ENCODE results near the gene DMD.

Gene DMD

GRCh38 chrX:32045149-32045548 lies 1166.2 kb downstream of the DMD start:
- Histone ChIP-seq H3K27me3 (ENCODE audit: insufficient read depth, low read length) (no peaks in the 10 kb centered on the region), H2BK120ac (ENCODE audit: insufficient read depth, low read length, poor library complexity) (no peak overlapping the region), H3K4ac (ENCODE audit: low read depth, low read length) (no peak overlapping the region), H2AK5ac (ENCODE audit: low read length) (no peak overlapping the region), H2BK5ac (ENCODE audit: low read depth, low read length, poor library complexity) (no peak overlapping the region), H4K12ac (ENCODE audit: low read depth, low read length) (no peak overlapping the region), H3K14ac (ENCODE audit: low read length) (no peak overlapping the region), H3K36me3 (ENCODE audit: control insufficient read depth in 1 of 2, insufficient read depth in 2 of 2, low read length in 2 of 2) (no peaks in the 10 kb centered on the region), H3K79me1 (ENCODE audit: low read length) (no peaks in the 10 kb centered on the region), H4K8ac (ENCODE audit: low read depth, low read length) (no peak overlapping the region), H3K9me3 (ENCODE audit: insufficient read depth, low read depth, low read length) (no peaks in the 10 kb centered on the region), H3K27ac (ENCODE audit: low read depth, low read length) (no peak overlapping the region), H3K4me3 (ENCODE audit: low read depth, low read length) (no peak overlapping the region), H3K9ac (ENCODE audit: low read length) (no peak overlapping the region), H3K18ac (ENCODE audit: low read length) (no peak overlapping the region), H2BK12ac (ENCODE audit: low read length) (no peak overlapping the region), H3K4me2 (ENCODE audit: low read length) (no peak overlapping the region), H2AFZ (ENCODE audit: insufficient read depth, low read length, poor library complexity) (no peak overlapping the region), H3K23ac (ENCODE audit: low read length) (no peak overlapping the region), H4K91ac (ENCODE audit: low read depth, low read length) (no peak overlapping the region), H3K4me1 (ENCODE audit: control insufficient read depth in 1 of 2, insufficient read depth in 2 of 2, low read length in 2 of 2) (no peaks in the 10 kb centered on the region), H3K79me2 (ENCODE audit: control insufficient read depth, insufficient read depth, low read length, poor library complexity) (no peaks in the 10 kb centered on the region)
- no CpG with 5 or more reads among the region's 4 CpGs for WGBS (ENCODE audit: extremely low coverage, insufficient coverage, insufficient read length)
- no peak for DNase-seq

GRCh38 chrX:32041181-32041580 lies 1170.2 kb downstream of the DMD start:
- Histone ChIP-seq H4K12ac (ENCODE audit: low read depth, low read length) (no peak overlapping the region), H3K9me3 (ENCODE audit: insufficient read depth, low read depth, low read length) (no peaks in the 10 kb centered on the region), H3K23ac (ENCODE audit: low read length) (no peak overlapping the region), H2BK120ac (ENCODE audit: insufficient read depth, low read length, poor library complexity) (no peak overlapping the region), H3K14ac (ENCODE audit: low read length) (no peak overlapping the region), H3K4me3 (ENCODE audit: low read depth, low read length) (no peak overlapping the region), H4K91ac (ENCODE audit: low read depth, low read length) (no peak overlapping the region), H3K27me3 (ENCODE audit: insufficient read depth, low read length) (no peaks in the 10 kb centered on the region), H3K4me2 (ENCODE audit: low read length) (no peak overlapping the region), H4K8ac (ENCODE audit: low read depth, low read length) (no peak overlapping the region), H3K4me1 (ENCODE audit: control insufficient read depth in 1 of 2, insufficient read depth in 2 of 2, low read length in 2 of 2) (no peaks in the 10 kb centered on the region), H3K27ac (ENCODE audit: low read depth, low read length) (no peak overlapping the region), H3K9ac (ENCODE audit: low read length) (no peak overlapping the region), H2BK5ac (ENCODE audit: low read depth, low read length, poor library complexity) (no peak overlapping the region), H3K79me2 (ENCODE audit: control insufficient read depth, insufficient read depth, low read length, poor library complexity) (no peaks in the 10 kb centered on the region), H3K4ac (ENCODE audit: low read depth, low read length) (no peak overlapping the region), H3K36me3 (ENCODE audit: control insufficient read depth in 1 of 2, insufficient read depth in 2 of 2, low read length in 2 of 2) (no peaks in the 10 kb centered on the region), H3K18ac (ENCODE audit: low read length) (no peak overlapping the region), H2BK12ac (ENCODE audit: low read length) (no peak overlapping the region), H2AK5ac (ENCODE audit: low read length) (no peak overlapping the region), H3K79me1 (ENCODE audit: low read length) (no peaks in the 10 kb centered on the region), H2AFZ (ENCODE audit: insufficient read depth, low read length, poor library complexity) (no peak overlapping the region)
- no CpG with 5 or more reads among the region's 4 CpGs for WGBS (ENCODE audit: extremely low coverage, insufficient coverage, insufficient read length)
- no peak for DNase-seq

- Histone ChIP-seq H3K4ac (ENCODE audit: low read depth, low read length) (no peak overlapping the region), H3K4me2 (ENCODE audit: low read length) (no peak overlapping the region), H3K9ac (ENCODE audit: low read length) (no peak overlapping the region), H2BK5ac (ENCODE audit: low read depth, low read length, poor library complexity) (no peak overlapping the region), H3K4me1 (ENCODE audit: control insufficient read depth in 1 of 2, insufficient read depth in 2 of 2, low read length in 2 of 2) (no peaks in the 10 kb centered on the region), H3K9me3 (ENCODE audit: insufficient read depth, low read depth, low read length) (no peaks in the 10 kb centered on the region), H4K12ac (ENCODE audit: low read depth, low read length) (no peak overlapping the region), H3K79me1 (ENCODE audit: low read length) (no peaks in the 10 kb centered on the region), H4K8ac (ENCODE audit: low read depth, low read length) (no peak overlapping the region), H2BK12ac (ENCODE audit: low read length) (no peak overlapping the region), H3K4me3 (ENCODE audit: low read depth, low read length) (no peak overlapping the region), H3K27ac (ENCODE audit: low read depth, low read length) (no peak overlapping the region), H2AFZ (ENCODE audit: insufficient read depth, low read length, poor library complexity) (no peak overlapping the region), H3K18ac (ENCODE audit: low read length) (no peak overlapping the region), H3K36me3 (ENCODE audit: control insufficient read depth in 1 of 2, insufficient read depth in 2 of 2, low read length in 2 of 2) (no peaks in the 10 kb centered on the region), H3K14ac (ENCODE audit: low read length) (no peak overlapping the region), H2AK5ac (ENCODE audit: low read length) (no peak overlapping the region), H3K79me2 (ENCODE audit: control insufficient read depth, insufficient read depth, low read length, poor library complexity) (no peaks in the 10 kb centered on the region), H4K91ac (ENCODE audit: low read depth, low read length) (no peak overlapping the region), H2BK120ac (ENCODE audit: insufficient read depth, low read length, poor library complexity) (no peak overlapping the region), H3K23ac (ENCODE audit: low read length) (no peak overlapping the region), H3K27me3 (ENCODE audit: insufficient read depth, low read length) (no peaks in the 10 kb centered on the region)
- no CpG with 5 or more reads among the region's 3 CpGs for WGBS (ENCODE audit: extremely low coverage, insufficient coverage, insufficient read length)
- DNase-seq = no peak
Measured at GRCh38 chrX:32026772-32027171, 1184.6 kb downstream of the DMD start.

- Histone ChIP-seq H3K79me1 (ENCODE audit: low read length) (no peaks in the 10 kb centered on the region), H3K36me3 (ENCODE audit: control insufficient read depth in 1 of 2, insufficient read depth in 2 of 2, low read length in 2 of 2) (no peaks in the 10 kb centered on the region), H3K27ac (ENCODE audit: low read depth, low read length) (no peak overlapping the region), H3K23ac (ENCODE audit: low read length) (no peak overlapping the region), H3K14ac (ENCODE audit: low read length) (no peak overlapping the region), H3K9me3 (ENCODE audit: insufficient read depth, low read depth, low read length) (no peaks in the 10 kb centered on the region), H4K12ac (ENCODE audit: low read depth, low read length) (no peak overlapping the region), H3K79me2 (ENCODE audit: control insufficient read depth, insufficient read depth, low read length, poor library complexity) (no peaks in the 10 kb centered on the region), H2AFZ (ENCODE audit: insufficient read depth, low read length, poor library complexity) (no peak overlapping the region), H2AK5ac (ENCODE audit: low read length) (no peak overlapping the region), H4K91ac (ENCODE audit: low read depth, low read length) (no peak overlapping the region), H2BK5ac (ENCODE audit: low read depth, low read length, poor library complexity) (no peak overlapping the region), H2BK12ac (ENCODE audit: low read length) (no peak overlapping the region), H4K8ac (ENCODE audit: low read depth, low read length) (no peak overlapping the region), H3K18ac (ENCODE audit: low read length) (no peak overlapping the region), H2BK120ac (ENCODE audit: insufficient read depth, low read length, poor library complexity) (no peak overlapping the region), H3K4me1 (ENCODE audit: control insufficient read depth in 1 of 2, insufficient read depth in 2 of 2, low read length in 2 of 2) (no peaks in the 10 kb centered on the region), H3K4me3 (ENCODE audit: low read depth, low read length) (no peak overlapping the region), H3K27me3 (ENCODE audit: insufficient read depth, low read length) (no peaks in the 10 kb centered on the region), H3K4me2 (ENCODE audit: low read length) (no peak overlapping the region), H3K9ac (ENCODE audit: low read length) (no peak overlapping the region), H3K4ac (ENCODE audit: low read depth, low read length) (no peak overlapping the region)
- no CpG with 5 or more reads among the region's 9 CpGs for WGBS (ENCODE audit: extremely low coverage, insufficient coverage, insufficient read length)
- DNase-seq = no peak
Measured at GRCh38 chrX:32024072-32024471, 1187.3 kb downstream of the DMD start.

Data from trophoblast cell (in vitro differentiated cells and primary cell).